NCI-H2081 treated with DMSO at 0.1 percent for 48 hours (cell line): ENCODE results near the gene TRIB2.

Experiments used
- DNase-seq: peaks from one replicate; lab custom pipeline; 2025; lab: John Stamatoyannopoulos, UW

TRIB2 gene

DNA sequence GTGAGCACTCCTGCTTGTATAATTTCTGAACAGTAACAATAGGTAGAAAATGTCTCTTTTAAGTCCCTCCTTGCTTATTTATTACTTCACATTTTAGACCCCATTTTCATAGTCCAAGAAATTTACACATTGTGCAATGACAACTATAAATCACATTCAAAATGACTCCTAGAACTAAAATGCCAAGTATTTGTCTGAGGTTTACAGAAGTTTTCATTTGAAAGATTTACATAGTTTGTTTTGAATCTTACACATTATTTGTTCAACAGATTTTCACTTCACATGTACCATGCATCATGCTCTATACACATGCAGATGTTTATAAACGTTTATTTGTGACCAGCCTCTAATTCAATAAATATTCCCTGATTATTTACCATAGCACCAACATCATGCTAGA, 15.7 kb upstream of the TRIB2 start:
- DNase-seq: no peak

DNA sequence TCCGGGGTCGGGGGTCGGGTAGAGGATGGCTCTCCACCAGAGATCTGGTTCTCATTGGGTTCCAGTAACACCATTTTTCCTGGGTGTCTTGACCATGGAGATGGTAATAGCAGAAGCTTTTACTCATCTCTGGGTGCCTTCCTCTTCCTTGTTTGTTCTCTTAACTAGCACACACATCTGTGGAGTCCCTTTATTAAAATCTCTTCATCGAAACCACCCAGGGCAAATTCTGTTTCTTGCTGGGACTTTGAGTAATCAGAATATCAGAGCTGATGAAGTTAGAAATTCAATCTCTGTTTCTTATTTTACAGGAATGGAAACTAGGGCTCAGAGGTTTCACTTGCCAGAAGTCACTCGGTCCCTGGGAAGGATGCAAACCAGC, 15.0 kb upstream of the TRIB2 start:
- no peak for DNase-seq

DNA sequence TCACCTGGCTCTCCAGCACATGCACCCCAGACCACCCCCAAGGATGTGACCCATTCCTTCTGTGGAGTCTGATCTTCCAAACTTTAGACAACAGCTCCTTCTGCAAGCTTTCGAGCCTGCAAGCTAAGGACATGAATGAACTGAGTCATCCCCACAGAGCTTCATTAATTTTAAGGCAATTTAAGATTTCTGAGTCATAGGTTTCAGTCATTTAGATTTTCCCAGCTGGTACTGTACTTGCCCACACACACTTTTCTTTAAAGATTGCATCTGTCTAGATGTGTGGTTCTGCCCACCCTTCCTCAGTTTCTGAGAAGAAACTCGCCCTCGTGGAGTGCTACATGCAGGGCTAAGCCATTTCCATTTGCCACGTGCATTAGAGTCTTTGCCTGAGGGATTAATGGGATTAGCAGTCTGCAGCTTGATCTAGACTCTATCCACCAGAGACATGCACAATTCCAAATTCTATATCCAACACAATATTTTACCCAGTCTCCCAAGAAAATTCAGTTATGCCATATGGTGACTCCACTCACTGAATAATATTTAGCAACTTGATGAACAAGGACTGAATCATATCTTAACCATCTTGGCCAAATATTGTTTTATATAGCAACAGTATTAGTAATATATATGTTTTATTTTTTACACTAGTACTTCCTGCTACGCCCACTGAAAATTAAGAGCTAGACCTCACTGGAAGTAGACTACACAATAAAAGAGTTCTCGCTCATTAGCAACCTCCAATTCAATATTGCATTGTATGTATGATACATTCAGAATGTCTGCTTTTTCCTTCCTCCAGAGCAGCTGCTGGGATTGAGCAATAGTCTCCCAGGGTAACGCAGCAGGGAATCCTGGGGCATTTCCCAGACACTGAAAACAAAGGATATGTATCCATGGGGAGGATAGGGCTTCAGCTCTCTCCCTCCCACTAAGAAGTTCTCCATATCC, 14.3 kb upstream of the TRIB2 start:
- no peak for DNase-seq

DNA sequence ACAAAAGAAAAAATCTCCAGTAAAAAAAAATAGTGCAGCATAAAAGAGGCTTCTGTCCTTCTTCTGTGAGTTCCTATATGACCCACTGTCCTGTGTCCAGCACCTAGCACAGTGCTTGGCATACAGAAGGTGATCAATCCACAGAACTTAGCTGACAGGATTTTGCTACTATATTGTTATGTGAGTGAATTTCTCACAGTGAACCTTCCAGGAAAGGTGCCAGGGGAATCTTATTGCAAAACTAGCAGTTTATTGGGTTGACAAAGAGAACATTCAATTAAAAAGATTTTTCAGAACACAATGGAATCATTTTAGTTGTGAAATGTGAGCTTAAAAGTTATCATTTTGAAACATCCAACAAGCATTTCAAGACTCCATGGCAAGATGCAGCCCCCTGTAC, 12.4 kb upstream of the TRIB2 start:
- DNase-seq: no peak

DNA sequence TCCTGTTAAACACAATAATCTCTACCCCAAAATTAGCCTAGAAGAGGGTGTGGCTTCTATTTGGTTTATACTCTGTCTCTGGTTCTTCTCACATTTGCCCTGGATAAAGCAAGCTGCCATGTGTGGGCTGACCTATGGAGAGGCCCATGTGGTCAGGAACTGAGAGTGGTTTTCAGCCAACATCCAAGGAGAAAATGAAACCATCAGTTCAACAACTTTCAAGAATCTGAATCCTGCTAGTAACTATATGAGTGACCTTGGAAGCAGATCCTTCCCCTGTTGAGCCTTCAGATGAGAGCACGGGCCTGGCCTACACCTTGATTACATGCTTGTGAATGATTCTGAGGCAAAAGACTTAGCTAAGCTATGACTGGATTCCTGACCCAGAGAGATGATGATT, 11.5 kb upstream of the TRIB2 start:
- no peak for DNase-seq

DNA sequence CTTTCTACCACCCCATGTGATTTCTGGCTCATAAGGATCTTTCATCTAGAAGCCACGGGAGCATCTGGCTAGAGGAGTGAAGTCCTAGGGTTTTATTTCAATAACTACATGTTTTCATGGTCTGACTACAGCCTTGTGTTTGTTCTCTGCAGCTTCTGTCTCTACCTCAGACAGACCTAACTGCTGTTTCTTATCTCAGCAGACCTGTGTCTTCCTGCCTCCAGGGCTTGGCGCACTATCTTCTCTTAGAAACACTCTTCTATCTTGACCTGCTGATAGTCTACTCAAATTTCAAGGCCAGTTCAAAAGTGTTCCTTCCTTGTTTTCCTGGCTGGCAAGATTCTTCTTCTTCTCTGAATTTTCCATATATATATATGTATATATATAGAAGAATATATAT, 11.0 kb upstream of the TRIB2 start:
- DNase-seq: no peak

- no peak for DNase-seq
Measured at GRCh38 chr2:12708508-12709206, 8.1 kb upstream of the TRIB2 start.

DNA sequence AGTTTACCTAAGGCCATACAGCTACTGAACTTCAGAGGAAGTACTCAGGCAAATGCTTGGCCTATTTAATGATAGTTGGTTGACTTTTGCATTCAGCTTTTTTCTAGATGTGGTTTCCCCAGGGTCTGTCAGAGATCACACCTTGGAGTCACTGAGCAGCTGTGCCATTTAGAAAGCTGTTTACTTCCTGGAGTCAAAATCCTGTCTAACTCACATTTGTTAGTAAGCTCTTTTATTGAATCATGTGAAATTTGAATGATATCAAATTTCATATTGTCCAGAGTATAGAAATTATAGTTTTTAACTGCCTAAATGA, 7.6 kb upstream of the TRIB2 start:
- DNase-seq: no peak

GRCh38 chr2:12710301-12710700, 6.4 kb upstream of the TRIB2 start:
- DNase-seq: no peak

- no peak for DNase-seq
Measured at GRCh38 chr2:12711339-12711738, 5.4 kb upstream of the TRIB2 start.

- no peak for DNase-seq
Measured at GRCh38 chr2:12712881-12713280, 3.9 kb upstream of the TRIB2 start.

- DNase-seq: no peak
Measured at GRCh38 chr2:12714391-12715221, 2.1 kb upstream of the TRIB2 start.

- DNase-seq: no peak
Measured at GRCh38 chr2:12715258-12716031, 1.3 kb upstream of the TRIB2 start.

DNA sequence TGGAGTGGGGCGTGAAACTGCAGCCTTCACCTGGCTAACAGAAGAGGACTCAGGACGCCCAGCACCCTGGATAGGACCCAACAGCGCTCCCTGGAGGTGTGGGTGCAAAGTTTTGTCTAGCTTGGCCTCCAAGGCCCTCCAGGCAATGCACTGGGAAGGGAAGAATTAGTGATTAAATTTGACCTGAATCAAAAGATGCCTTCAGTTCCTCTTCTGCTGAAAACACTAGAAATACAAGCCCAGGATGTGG, 779 bp upstream of the TRIB2 start:
- DNase-seq: peak; percentile 47

- peak; percentile 26 for DNase-seq
Measured at GRCh38 chr2:12717191-12718014, 667 bp downstream of the TRIB2 start.

GRCh38 chr2:12718015-12718671, 1.4 kb downstream of the TRIB2 start:
- no peak for DNase-seq

DNA sequence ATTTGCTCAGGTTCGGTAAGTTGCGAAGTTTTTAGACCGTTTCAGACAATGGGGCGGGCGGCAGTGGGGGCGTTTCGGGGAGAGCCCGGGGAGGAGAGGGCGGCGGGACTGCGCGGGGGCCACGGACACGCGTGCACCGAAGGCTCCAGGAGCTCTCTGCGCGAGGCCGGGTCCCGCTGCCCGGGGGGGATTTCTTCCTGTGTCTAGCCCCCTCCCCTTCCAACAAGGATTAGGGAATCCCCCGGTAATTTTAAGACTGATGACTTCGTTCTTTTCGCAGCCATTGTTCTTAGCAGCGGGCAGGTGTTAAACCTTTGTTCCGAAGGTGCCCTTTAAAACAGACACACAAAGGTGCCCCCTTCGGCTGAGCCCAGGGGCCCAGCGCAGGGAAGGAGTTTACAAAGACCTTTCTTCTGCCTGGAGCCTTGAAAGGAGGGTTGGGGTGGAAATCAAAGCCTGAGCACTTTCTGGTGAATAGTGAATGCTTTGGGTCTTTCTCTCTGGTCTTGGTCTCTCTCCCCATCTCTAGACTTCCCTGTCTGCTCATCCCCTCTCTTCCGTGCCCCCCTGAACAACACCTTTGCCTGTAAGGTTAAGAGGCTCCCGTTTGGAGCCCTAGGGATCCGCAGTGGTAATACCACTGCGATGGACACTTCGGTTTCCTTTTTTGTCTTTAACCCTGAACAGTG, 2.1 kb downstream of the TRIB2 start:
- DNase-seq: no peak

DNA sequence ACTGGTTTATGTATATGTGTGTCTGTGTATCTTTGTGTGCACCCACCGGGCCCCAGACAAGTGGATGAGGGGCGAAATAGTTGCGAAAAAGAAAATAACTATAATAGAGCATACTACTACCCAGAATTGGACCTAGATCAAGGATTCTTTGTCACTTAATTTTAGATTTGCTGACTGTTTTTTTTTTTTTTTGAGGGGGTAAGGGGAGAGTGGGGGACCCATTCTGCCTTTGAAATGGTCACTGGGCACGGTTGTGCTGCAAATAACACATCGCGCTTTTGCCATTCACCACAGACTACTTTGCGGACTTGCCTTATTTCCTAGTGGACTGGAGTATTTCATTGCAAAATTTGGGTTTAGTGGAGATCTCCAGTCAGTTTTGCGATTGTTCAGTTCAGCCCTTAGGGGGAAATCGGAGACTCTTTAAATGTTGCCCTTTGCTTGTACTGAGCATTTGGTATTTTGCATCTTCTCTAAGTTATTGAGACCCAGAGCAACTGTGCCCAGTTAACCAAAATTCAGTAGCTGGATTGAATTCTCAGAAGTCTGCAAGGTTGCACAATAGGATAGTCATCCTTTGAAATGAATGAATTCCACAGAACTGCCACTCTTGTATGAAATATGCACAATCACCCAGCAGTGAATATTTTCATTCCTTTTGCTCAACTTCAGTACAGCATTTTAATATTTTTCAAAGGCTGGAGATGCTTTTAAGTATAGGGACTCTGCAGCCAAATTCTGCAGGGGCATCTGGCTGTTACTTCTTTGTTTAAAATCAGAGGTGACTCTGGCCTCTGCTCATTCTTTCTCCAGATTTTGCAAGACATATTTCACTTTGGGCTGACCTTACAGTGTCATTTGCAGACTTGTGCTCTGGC, 2.9 kb downstream of the TRIB2 start:
- DNase-seq: no peak

- DNase-seq: no peak
Measured at GRCh38 chr2:12720278-12720620, 3.5 kb downstream of the TRIB2 start.
